A673 (cell line): ENCODE results near the gene SSB. TPM values are rescaled to one million over a fixed set of nuclear protein-coding genes. Genes with fewer than 3 reads are reported as not detected.

Source experiments
- BruUV-seq: library from RNA; stranded (reverse); fragments of 400-500 nt; replicated peaks from 2 replicates; lab custom pipeline; 2021; lab: Mats Ljungman, UMichigan
- CTCF ChIA-PET: fragments of 300-600 bp; sonication (Branson Sonifier 250); formaldehyde crosslinking; loops from one replicate; lab custom pipeline; 2022; ENCODE audit warnings: antibody characterized with exemption; lab: Charles Lee
- POLR2A ChIA-PET: fragments of 300-600 bp; sonication (Branson Sonifier 250); formaldehyde crosslinking; loops from one replicate; lab custom pipeline; 2022; ENCODE audit warnings: antibody characterized with exemption; ENCODE audit not compliant: low non-redundant PET; lab: Charles Lee
- DNase-seq: peaks from one replicate; pipeline ENCODE4 v3.0.0-alpha.2; 2015; ENCODE audit warnings: low spot score
- H3K27ac ChIP-seq: fragments of 200-600 bp; sonication (generic); 2 replicates; pipeline ENCODE4 v1.5.1; 2016; ENCODE audit warnings: mixed run types, low read depth, mild to moderate bottlenecking, mixed read lengths, antibody characterized with exemption, low read length; ENCODE audit not compliant: poor library complexity, severe bottlenecking
- H3K27me3 ChIP-seq: fragments of 200-600 bp; sonication (generic); replicated peaks from 2 replicates; pipeline ENCODE4 v1.6.1; 2017; ENCODE audit warnings: mixed run types, low read depth, mild to moderate bottlenecking, mixed read lengths, antibody characterized with exemption, low read length; ENCODE audit not compliant: insufficient read depth, poor library complexity
- H3K36me3 ChIP-seq: fragments of 200-600 bp; sonication (generic); 2 replicates; pipeline ENCODE4 v1.6.1; 2016; ENCODE audit warnings: mixed run types, mild to moderate bottlenecking, mixed read lengths, antibody characterized with exemption, low read length; ENCODE audit not compliant: insufficient read depth, poor library complexity, severe bottlenecking
- H3K4me1 ChIP-seq: fragments of 200-600 bp; sonication (generic); 2 replicates; pipeline ENCODE4 v1.6.1; 2017; ENCODE audit warnings: mixed run types, mild to moderate bottlenecking, mixed read lengths, antibody characterized with exemption, low read length; ENCODE audit not compliant: insufficient read depth, poor library complexity, severe bottlenecking
- H3K4me3 ChIP-seq: fragments of 200-600 bp; sonication (generic); 2 replicates; pipeline ENCODE4 v1.5.1; 2016; ENCODE audit warnings: low read depth, mixed run types, mild to moderate bottlenecking, mixed read lengths, low read length; ENCODE audit not compliant: poor library complexity, severe bottlenecking
- H3K9me3 ChIP-seq: fragments of 200-600 bp; sonication (generic); 2 replicates; pipeline ENCODE4 v1.6.1; 2016; ENCODE audit warnings: mixed run types, low read depth, mild to moderate bottlenecking, mixed read lengths, antibody characterized with exemption, low read length; ENCODE audit not compliant: poor library complexity, severe bottlenecking
- EZH2 ChIP-seq: fragments of 200-600 bp; sonication (generic); IDR thresholded peaks from 2 replicates; pipeline ENCODE4 v1.6.1; 2017; ENCODE audit warnings: borderline replicate concordance, low read depth, mild to moderate bottlenecking, mixed read lengths, antibody characterized with exemption, low read length; ENCODE audit not compliant: poor library complexity, severe bottlenecking
- intact Hi-C: fragments of 100-400 bp; cut with micrococcal nuclease; formaldehyde crosslinking; loops from one replicate; pipeline ENCODE4 v1.10.0; 2022; ENCODE audit not compliant: unreplicated experiment
- total RNA-seq: library from RNA; stranded (reverse); gene quantifications from 2 replicates; pipeline ENCODE4 v1.2.3, GENCODE V29; 2021
- TF ChIP-seq, protein P1 (sequence below): fragments of 300-800, 200-600 bp; sonication (generic); conservative IDR thresholded peaks from 2 replicates; pipeline ENCODE4 v1.5.1; 2017; ENCODE audit warnings: low read depth, mild to moderate bottlenecking, antibody characterized with exemption, low read length, moderate library complexity, mixed read lengths

Gene SSB
- total RNA-seq, 1 experiment from 2014 or later = 231 TPM

DNA sequence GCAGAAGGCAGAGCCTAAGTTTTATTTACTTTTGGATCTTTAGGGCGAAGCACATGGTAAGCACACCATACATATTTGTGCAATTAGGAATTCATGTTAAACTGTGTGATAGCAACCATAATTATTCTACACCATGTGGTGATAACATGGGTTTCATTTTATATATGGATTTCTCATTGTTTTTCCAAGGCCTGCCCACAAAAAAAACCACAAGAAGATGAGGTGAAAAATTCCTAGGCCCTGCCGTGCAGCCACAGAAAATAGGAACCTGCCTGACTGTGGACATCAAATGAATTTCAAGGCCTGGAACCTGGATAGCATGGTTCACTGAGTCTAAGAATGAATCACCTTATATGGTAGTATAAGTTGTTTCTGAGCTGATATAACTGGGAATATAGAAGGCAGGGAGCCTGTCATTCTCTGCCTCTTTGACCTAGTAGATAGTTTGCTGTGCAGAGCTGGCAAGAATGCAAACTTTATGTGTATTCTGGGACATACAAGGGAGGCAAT lies 22.4 kb upstream of the SSB start:
- BruUV-seq = no TSS peak
- POLR2A ChIA-PET = no interaction called here
- intact Hi-C loops = no loop called here
- CTCF ChIA-PET = no interaction called here
- TF ChIP-seq, protein P1, sequence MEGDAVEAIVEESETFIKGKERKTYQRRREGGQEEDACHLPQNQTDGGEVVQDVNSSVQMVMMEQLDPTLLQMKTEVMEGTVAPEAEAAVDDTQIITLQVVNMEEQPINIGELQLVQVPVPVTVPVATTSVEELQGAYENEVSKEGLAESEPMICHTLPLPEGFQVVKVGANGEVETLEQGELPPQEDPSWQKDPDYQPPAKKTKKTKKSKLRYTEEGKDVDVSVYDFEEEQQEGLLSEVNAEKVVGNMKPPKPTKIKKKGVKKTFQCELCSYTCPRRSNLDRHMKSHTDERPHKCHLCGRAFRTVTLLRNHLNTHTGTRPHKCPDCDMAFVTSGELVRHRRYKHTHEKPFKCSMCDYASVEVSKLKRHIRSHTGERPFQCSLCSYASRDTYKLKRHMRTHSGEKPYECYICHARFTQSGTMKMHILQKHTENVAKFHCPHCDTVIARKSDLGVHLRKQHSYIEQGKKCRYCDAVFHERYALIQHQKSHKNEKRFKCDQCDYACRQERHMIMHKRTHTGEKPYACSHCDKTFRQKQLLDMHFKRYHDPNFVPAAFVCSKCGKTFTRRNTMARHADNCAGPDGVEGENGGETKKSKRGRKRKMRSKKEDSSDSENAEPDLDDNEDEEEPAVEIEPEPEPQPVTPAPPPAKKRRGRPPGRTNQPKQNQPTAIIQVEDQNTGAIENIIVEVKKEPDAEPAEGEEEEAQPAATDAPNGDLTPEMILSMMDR = no peak
- TF ChIP-seq EZH2 = no peak
- Histone ChIP-seq H3K9me3 (no peaks in the 10 kb centered on the region), H3K27me3 (no peaks in the 10 kb centered on the region), H3K36me3 (no peaks in the 10 kb centered on the region), H3K27ac (no peak overlapping the region), H3K4me3 (no peak overlapping the region), H3K4me1 (no peaks in the 10 kb centered on the region)
- no peak for DNase-seq

GRCh38 chr2:169778446-169778845 lies 20.2 kb upstream of the SSB start:
- POLR2A ChIA-PET = no interaction called here
- no peak overlapping the region for H3K4me3 ChIP-seq
- DNase-seq = no peak
- intact Hi-C loops = no loop called here
- no peaks in the 10 kb centered on the region for H3K36me3 ChIP-seq
- H3K27ac ChIP-seq = no peak overlapping the region
- H3K4me1 ChIP-seq = no peaks in the 10 kb centered on the region
- no peaks in the 10 kb centered on the region for H3K9me3 ChIP-seq
- TF ChIP-seq EZH2 = no peak
- TF ChIP-seq, protein P1 = no peak
- CTCF ChIA-PET = no interaction called here
- no peaks in the 10 kb centered on the region for H3K27me3 ChIP-seq
- no TSS peak for BruUV-seq

DNA sequence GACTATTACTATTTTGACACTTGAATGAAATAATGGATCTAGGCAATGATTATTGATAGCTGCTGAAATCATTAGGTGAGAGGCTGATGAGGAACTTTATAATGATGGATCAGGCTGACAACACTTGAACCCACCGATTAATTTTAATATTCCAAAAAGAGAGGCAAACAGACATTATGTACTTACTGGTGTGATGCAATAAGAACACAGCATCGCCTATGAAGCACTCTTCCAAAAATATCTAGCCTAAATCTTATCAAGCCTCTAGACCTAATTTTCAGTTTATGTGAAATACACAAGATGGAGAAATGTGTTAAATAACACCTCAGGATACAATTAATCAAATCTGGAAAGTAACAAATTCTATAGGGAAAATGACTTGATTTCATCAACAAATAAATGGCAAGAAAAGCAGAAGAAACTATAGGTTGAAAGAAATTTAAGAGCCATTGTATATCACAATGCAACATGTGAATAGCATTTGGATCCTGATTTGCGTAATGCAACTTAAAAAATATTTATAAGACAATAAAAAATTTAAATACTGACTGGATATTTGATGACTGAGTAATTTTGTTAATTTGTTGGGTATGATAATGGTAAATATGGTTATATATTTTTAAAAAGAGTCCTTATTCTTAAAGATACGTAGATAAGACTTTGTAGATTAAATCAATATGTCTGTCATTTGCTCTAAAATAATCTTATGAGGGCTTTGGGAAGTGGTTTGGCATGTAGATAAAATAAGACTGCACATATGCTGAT lies 17.2 kb upstream of the SSB start:
- CTCF ChIA-PET = no interaction called here
- TF ChIP-seq, protein P1 = no peak
- no peak for TF ChIP-seq EZH2
- H3K36me3 ChIP-seq = no peaks in the 10 kb centered on the region
- H3K27me3 ChIP-seq = no peaks in the 10 kb centered on the region
- no peak overlapping the region for H3K27ac ChIP-seq
- DNase-seq = no peak
- no peaks in the 10 kb centered on the region for H3K4me1 ChIP-seq
- POLR2A ChIA-PET = no interaction called here
- H3K4me3 ChIP-seq = no peak overlapping the region
- H3K9me3 ChIP-seq = no peaks in the 10 kb centered on the region
- no TSS peak for BruUV-seq
- intact Hi-C loops = no loop called here
